Measurements from ENCODE around the gene ADAMTSL1.
"Not testable (repeated sequence)": the region's sequence is repeated elsewhere in the genome, so short reads cannot be mapped to it uniquely, and the experiment has no call there.

The ADAMTSL1 gene

DNA sequence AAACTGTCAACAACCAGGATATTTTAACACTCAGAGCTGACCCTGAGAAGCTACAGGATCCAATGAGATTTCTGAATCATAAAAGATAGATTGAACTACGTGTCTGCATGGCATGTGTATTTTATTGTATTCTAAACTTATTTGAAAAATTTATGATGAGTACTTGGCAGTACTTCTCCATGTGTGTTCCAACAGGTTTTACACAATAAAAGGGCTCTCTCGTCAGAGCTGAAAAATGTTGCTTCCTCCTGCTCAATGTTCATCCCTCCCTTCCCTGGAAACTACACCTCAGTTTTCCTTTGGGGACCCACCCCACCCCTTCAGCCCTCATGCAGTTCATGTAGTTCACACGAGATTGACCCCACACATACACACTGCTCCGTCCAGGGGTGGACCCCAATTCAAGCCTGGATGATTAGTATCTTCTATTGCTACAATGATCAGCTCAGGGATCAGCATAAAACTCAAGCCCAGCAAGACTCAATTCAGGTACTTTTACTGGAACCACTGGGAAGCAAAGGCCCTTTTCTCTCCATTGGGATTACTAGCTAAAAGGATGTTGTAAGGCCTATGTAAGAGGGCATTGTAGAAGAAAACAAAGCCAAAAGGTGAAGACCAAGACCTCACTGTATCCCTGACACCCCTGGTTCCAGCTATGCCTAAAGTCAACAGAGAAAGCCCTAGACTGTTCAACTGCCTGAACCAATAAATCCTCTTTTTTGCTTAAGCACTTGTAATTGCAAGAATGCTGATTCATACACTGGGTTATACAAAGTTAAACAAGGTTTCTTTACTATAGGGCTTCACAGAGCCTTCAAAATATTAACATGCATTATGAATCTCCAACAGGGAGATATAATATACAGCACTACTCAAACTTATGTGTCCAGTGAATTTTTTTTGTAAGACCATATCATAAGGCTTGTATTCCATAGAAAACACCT lies 446.5 kb downstream of the ADAMTSL1 start:
- no peak for DNase-seq

DNA sequence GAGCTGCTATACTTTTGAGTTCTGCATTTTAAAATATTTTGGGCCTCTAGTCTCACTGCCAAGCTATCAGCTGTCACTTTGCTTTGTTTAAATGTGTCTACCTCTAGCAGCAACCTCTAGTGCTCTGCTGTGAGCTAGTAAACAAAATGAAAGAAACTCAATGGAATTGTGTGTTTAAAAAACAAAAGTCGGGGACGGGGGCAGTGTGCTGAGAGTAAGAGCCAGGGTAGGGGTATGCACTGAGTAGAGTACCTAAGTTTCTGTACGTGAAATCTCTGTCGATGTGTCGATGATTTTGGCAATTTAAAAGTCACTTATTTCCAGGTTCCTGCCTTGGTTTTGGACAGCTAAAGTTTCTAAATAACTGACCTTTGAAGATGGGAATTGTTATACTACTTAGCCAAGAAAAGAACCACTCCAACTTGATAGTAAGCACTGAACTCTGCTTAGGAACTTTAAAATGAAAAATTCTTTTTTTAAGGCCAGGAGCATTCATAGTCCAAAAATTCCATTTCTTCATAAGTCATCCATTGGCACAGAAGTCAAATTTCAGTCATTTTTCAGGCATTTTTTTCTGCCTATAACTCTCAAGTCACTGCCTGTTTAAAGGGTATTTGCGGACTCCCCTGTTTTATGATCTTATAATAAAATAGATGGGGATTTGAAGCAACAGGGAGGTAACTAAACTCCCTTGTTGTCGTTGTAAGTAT lies 447.6 kb downstream of the ADAMTSL1 start:
- DNase-seq = no peak

DNA sequence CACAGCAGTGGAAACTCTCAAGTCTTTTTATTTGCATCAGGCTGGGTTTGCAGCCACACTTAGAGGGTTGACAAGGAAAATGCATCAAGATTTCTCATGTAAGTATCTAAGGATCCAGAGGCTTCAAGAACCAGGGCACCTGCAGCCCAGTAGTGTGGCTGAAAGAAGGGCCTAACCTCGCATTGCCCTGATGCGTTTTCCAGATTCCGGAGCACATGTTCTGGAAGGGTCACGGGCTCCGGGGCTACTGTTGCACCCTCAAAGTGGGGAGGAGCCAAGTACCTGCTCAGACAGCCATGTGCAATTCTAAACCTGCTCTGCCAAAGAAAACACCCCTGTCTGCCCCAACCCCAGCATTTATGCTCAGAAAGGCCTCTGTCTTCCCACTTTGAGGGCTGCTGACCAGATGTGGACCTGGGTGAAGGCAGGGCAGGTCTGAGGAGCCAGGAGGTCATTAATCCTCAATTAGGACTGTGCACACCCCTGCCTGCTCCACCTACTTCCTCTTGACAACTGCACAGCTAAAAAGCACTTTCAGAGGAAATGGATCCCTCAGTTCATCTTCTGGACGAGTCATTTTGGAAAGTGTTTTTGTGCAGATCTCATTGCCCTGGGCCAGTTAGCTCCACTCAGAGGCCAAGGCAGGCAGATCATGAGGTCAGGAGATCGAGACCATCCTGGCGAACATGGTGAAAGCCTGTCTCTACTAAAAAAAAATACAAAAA lies 448.4 kb downstream of the ADAMTSL1 start:
- DNase-seq = no peak

DNA sequence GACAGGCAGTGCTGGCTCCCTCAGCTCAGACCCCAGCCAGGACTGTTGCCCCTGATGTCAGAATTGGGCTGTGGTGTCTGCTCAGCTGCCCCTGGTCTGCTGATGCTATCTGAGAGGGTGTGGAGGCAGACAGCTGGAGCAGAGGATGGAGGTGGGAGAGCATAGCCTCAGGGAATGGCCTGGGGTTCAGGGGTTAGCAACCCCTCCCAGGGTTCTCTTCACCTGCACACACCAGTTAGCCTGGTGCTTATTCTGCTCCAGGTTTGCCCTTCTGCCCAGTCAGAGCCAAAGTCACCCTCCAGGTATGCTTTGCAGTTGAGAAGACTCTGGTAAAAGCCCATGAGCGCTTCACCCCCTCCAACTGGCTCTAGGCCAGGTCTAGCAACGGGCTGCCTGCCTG lies 449.2 kb downstream of the ADAMTSL1 start:
- DNase-seq = no peak

DNA sequence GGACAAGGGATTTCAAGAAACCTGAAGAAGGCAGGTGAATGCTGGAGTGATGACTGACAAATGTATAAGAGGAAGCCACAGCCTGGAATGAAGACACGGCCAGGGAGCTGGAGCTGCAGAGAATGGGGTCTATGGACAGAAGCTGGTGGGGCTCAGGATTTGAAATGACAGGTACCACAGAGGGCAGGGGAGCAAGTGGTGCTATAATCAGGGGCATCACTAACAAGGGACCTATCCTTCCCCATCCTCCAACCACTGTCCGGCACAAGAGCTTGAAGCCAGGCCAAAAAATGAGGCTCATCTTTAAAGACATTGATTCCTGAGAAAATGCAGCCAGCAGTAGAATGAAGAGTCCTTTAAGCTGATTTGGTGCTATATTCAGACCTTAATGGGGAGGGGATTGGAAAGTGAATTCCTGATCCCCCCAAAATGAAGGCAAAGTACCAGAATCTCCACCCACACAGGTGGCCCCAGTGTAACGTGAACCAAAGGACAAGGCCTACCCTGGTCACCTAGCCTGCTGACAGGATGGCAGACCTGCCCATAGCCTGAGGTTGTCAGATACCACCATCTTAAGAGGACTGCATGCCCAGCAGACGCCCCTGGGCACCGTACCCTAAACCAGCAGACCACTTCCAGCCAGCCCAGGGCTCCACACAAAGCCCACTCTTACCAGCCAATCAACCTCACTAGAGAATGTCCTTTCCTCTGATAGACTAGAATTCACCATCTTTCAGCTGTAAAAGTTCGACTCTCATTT lies 449.9 kb downstream of the ADAMTSL1 start:
- no peak for DNase-seq

DNA sequence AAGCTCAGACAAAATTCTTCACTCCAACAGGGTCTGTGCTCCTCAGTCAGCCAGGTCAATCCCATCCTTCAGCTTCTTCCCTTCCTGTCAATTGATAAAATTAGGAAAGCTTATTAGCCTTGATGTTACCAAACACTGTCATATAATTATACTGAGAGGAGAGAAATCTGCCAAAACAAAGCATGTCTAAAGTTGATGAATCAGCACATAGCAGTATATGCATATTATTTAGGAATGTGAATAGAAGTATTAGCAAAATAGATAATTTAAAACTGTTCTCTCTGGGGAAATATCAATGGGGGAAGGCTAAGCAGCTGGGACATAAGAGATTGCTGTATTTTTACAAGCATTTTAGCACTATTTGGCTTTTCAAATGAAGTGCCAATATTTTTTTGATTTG lies 451.9 kb downstream of the ADAMTSL1 start:
- no peak for DNase-seq

DNA sequence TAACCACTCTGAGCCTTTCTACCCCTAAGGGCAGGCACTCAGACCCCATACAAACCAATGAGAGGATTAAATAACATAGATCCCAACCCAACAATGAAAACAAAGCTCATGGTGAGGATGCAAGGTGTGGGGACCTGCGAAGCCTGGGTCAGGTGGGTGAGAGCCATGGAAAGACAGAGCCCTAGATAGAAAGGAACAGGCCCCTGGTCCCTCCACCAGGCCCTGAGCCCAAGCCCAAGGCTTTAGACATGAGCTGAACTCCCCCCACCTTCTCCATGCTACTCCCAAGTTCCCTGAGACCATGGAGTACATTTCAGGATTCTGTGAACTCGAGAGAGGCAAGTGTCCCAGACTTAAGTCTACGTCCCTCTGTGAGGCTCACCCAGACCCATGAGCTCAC lies 452.6 kb downstream of the ADAMTSL1 start:
- no peak for DNase-seq

DNA sequence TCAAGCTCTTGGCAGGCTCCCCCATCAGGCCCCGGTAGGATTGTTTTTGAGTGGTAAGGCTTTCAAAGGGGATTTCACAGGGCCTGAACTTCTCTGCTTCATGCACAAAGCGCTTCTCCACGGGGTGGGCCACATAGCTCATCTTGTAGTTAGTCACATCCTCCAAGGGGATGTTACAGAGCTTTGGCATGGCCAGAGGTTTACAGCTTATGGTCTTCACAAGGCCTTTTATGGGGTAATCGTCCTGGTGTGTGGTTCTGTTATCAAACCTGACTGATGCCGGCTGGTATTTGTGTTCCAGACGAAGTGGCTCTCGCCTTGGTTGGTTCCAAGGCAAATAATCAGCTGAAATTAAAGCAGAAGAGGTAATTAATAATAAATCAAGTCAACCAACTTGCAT lies 454.8 kb downstream of the ADAMTSL1 start:
- DNase-seq = no peak

DNA sequence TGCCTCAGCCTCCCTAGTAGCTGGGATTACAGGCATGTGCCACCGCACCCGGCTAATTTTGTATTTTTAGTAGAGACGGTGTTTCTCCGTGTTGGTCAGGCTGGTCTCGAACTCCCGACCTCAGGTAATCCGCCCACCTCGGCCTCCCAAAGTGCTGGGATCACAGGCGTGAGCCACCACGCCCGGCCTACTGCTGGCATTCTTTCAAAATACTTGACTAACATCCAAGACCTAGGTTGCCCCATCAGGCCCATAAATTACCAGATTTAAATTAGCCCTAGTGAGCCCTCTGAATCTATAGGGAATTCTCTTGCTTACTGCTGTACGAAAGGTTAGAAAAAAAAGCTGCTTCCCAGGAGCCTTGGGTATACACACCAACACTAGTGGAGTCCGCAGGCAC lies 456.7 kb downstream of the ADAMTSL1 start:
- DNase-seq = not testable (repeated sequence)

DNA sequence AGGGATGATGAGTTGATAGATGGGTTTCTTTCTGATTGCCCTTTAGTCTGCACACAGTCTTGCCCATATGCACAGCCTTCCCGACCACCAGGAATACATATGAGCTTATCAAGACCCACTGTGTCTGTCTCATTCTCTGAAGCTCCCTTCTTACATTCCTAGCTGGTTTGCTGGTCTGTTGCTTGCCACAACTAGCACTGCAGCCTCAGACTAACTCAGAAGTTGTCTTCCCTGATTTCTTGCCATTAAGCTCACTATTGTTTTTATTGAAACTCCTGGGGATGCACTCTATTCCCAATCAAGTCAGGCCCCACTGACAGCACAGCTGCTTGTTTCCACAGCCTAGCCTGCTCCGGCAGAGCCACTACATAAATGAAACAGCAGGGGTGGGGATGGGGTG lies 461.6 kb downstream of the ADAMTSL1 start:
- DNase-seq = no peak

DNA sequence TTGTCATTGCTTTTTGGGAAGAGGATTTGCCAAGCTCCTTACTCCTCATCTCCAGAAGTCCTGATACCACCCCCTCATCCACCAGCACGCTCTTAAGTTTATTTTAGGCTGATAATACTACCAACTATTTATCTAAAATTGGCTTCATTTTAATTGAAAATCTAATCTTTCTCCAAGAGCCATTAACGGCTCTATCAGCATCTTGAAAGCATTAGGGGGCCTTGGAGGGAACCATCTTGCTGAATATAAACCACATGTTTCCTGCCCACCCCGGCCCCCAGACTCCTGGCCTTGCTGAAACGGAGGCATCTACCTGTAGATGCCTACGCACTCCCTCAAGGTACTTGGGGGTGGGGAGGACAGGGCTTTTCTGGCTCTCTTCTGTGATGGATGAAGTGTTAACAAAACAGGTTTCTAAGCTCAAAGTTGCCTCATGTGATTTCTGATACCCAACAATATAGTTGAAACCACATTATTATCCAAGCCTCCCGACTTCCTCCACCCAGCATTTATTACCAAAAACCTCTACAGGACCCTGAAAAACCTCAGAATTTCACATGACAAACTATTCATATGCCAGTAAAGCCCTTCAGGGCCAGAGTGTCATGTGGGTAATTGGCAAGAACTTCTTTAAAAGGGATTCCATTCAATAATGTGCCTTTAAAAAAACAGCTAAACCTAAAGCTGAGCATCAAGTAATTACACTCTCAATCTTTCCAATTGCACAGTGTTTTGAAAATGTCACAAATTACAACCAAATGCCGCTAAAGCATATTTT lies 462.3 kb downstream of the ADAMTSL1 start:
- DNase-seq = no peak

DNA sequence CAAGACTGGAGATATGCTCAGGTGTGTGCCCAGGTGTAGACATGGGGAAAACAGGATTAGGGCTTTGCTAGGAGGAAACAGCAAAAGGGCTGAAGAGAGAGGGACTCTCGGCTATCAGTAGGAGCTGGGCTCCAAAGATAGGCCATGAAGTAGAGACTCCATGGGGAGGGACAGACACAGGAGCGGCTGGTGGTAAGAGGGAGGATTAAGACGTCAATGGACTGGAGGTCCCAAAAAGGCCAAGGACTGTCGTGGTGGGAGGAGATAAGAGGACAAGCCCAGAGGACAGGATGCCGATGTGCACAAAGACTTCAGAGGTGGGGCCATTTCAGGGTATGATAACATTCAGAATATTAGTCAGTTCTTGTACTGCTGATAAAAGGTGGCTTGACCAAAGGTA lies 466.0 kb downstream of the ADAMTSL1 start:
- DNase-seq = no peak

DNA sequence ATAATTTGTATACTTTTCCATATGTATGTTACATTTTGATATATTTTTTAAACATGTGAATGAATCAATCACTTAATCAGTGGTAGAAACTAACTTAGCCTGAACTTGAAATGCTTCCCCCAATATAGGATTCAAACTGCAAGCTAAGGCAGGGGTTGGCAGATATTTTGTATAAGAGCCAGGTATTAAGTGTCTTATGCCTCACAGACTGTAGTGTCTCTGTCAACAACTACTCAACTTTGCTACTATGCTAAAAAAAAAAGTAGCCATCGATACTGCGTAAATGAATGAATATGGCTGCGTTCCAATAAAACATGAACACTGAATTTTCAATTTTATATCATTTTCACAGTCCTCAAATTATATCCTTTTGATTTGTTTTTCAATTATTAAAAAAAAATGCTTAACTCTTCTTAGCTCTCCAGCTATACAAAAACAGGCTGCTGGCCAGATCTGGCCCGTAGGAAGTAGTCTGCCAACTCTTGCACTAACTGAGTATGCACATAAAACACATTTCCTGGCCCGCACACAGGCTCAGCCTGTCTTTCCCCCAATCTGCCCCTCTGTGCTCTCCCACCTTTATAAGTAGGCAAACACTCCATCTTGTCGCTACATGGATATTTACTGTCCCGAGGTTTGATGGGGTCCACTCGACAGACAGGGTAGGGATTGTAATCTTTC lies 467.2 kb downstream of the ADAMTSL1 start:
- no peak for DNase-seq

DNA sequence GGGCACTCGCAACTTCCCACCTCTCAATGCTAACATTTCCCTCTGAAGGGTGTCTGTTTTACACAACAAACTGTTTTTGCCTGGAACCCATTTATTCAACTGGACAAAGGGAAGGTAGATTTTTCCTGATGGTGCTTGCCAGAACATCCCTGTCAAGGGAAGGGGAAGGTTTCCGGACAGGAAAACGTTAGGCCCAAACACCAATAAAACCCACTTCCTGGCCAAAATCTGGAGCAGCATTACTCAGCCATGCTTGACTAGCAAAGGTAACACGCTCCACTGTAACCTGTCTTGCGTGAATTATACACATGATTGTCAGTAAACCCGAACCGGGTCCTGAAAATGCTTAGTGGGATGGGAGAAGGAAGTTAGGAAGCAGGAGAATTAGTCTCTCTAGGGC lies 468.8 kb downstream of the ADAMTSL1 start:
- DNase-seq = no peak

DNA sequence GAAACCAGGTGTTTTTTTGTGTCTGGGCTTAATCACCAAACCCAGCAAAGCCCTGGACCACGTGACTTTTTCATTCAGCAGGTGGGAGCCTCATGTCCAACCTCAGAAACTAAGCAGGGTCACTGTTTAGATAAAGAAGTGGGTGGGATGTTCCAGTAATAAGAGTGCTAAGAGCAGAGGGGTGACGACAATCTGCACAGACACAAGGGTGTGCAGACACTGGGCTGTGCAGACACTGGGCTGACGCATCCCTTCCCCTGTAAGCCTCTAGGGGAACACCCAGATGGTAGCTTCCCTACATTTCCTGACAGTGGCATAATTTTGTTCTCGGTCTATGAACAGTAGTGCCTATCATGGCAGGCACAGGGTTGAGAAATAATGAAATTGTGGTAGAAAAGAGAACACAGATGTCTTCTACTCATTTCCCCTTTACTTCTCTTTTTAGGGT lies 474.0 kb downstream of the ADAMTSL1 start:
- no peak for DNase-seq

DNA sequence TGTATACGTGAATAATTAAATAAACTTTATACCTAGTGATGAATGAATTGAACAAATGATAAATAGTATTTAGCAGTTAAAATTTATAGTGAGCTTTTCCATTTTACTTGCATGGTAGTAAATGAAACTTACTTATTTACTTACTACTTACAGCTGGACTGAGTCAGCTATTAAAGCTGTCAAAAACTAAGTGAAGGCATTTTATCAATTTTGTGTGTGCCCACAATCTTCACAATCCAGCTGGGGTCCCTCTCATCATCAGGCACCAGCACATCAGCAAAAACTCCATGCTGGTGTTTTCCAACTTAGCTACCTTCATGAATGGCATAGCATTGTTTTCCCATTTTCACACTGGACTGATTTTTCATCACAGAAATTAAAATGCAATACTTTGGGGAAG lies 478.0 kb downstream of the ADAMTSL1 start:
- DNase-seq = no peak

DNA sequence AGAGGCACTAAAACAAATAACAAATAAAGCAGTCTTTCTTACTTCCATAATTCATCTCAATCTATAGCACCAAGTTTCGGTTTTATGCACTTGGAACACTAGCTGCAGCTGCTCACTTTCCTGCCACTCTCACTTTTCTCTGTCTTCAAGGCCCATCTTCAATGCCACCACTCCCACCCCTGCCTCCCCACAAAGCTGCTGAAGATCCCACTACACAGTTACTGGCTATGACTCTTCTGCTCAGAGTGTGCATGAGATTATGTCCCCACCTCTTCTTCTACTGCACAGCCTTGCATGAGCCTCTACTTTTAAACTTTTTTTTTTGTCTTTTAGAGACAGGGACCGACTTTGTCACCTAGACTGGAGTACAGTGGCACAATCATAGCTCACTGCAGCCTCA lies 481.7 kb downstream of the ADAMTSL1 start:
- DNase-seq = no peak

All from activated CD8-positive, alpha-beta memory T cell treated with anti-CD3 and anti-CD28 coated beads, Interleukin-2, amount 50 U/mL, for 48 hours (primary cell).